CD14-positive monocyte (primary cell): ENCODE data around the gene PUDP. TPM values are rescaled to one million over a fixed set of nuclear protein-coding genes. Genes with fewer than 3 reads are reported as not detected.

Source experiments
- DNase-seq, 3 donors: peaks; one replicate each; pipeline ENCODE4 v3.0.0-alpha.2; 2011 to 2022
- H2AFZ ChIP-seq: 2 replicates; pipeline ENCODE4 v1.6.0; 2012; ENCODE audit warnings: mild to moderate bottlenecking, low read depth, low read length, inconsistent platforms; ENCODE audit not compliant: insufficient read depth, poor library complexity, severe bottlenecking
- H3K27ac ChIP-seq, 2 donors: 1 replicate in 1 of 2; 2 replicates in 1 of 2; pipeline ENCODE4 v1.5.1; 2012 to 2013; ENCODE audit warnings: low read length in 2 of 2, control low read depth in 1 of 2, inconsistent platforms in 1 of 2, low read depth in 1 of 2, mild to moderate bottlenecking in 1 of 2
- H3K27me3 ChIP-seq, 2 donors: one replicate each; pipeline versions ENCODE4 v1.6.0 to v1.6.1; 2011 to 2013; ENCODE audit warnings: low read length in 2 of 2; ENCODE audit not compliant: control insufficient read depth in 2 of 2, insufficient read depth in 2 of 2
- H3K36me3 ChIP-seq, 2 donors: replicated peaks in 1 of 2; 1 replicate in 1 of 2; 2 replicates in 1 of 2; pipeline versions ENCODE4 v1.5.1 to v1.6.1; 2012 to 2013; ENCODE audit warnings: low read length in 2 of 2, control low read depth in 1 of 2, inconsistent platforms in 1 of 2, mild to moderate bottlenecking in 1 of 2; ENCODE audit not compliant: insufficient read depth in 2 of 2, control insufficient read depth in 1 of 2
- H3K4me1 ChIP-seq, 2 donors: 1 replicate in 1 of 2; 2 replicates in 1 of 2; pipeline versions ENCODE4 v1.5.1 to v1.6.1; 2012 to 2013; ENCODE audit warnings: low read length in 2 of 2, control low read depth in 1 of 2, inconsistent platforms in 1 of 2, mild to moderate bottlenecking in 1 of 2, moderate library complexity in 1 of 2; ENCODE audit not compliant: insufficient read depth in 2 of 2, control insufficient read depth in 1 of 2
- H3K4me2 ChIP-seq: replicated peaks from 2 replicates; pipeline ENCODE3; 2012; ENCODE audit warnings: low read length, moderate library complexity, mild to moderate bottlenecking; ENCODE audit not compliant: poor library complexity, severe bottlenecking; ENCODE audit errors: extremely low read depth
- H3K4me3 ChIP-seq, 3 experiments: fragments of 200-600 bp in 1 of 3; sonication (generic) in 1 of 3; replicated peaks in 1 of 3; 1 replicate in 2 of 3; 2 replicates in 1 of 3; pipeline ENCODE4 v1.5.1; 2011 to 2013; ENCODE audit warnings: low read length in 3 of 3, mild to moderate bottlenecking in 3 of 3, control low read depth in 2 of 3, low read depth in 2 of 3, inconsistent platforms in 1 of 3, moderate library complexity in 1 of 3
- H3K79me2 ChIP-seq: 2 replicates; pipeline ENCODE4 v1.6.0; 2012; ENCODE audit warnings: mild to moderate bottlenecking, control low read depth, inconsistent platforms, low read length, moderate library complexity; ENCODE audit not compliant: insufficient read depth
- H3K9ac ChIP-seq: 2 replicates; pipeline ENCODE4 v1.6.0; 2017; ENCODE audit warnings: low read length, mild to moderate bottlenecking; ENCODE audit not compliant: insufficient read depth, poor library complexity, severe bottlenecking
- H3K9me3 ChIP-seq, 2 donors: replicated peaks in 1 of 2; 1 replicate in 1 of 2; 2 replicates in 1 of 2; pipeline versions ENCODE4 v1.5.1 to v1.6.1; 2012 to 2013; ENCODE audit warnings: low read length in 2 of 2, control low read depth in 1 of 2; ENCODE audit not compliant: control insufficient read depth in 1 of 2, insufficient read depth in 1 of 2
- H4K20me1 ChIP-seq: 2 replicates; pipeline ENCODE4 v1.6.0; 2012; ENCODE audit warnings: mild to moderate bottlenecking, low read length, control low read depth, moderate library complexity; ENCODE audit not compliant: insufficient read depth
- H3K27ac Mint-ChIP-seq, 7 donors: one replicate each; pipeline ENCODE4 v1.8.0; 2020; ENCODE audit warnings: mild to moderate bottlenecking in 7 of 7, mixed read lengths in 7 of 7, moderate library complexity in 6 of 7, inconsistent platforms in 2 of 7
- H3K27me3 Mint-ChIP-seq, 3 donors: one replicate each; pipeline ENCODE4 v1.8.0; 2021 to 2022; ENCODE audit warnings: low read depth in 3 of 3, mild to moderate bottlenecking in 3 of 3, mixed read lengths in 3 of 3, moderate library complexity in 3 of 3, inconsistent platforms in 1 of 3
- H3K36me3 Mint-ChIP-seq, 2 donors: one replicate each; pipeline ENCODE4 v1.8.0; 2020; ENCODE audit warnings: mixed read lengths in 2 of 2, inconsistent platforms in 1 of 2, mild to moderate bottlenecking in 1 of 2
- H3K4me1 Mint-ChIP-seq: one replicate; pipeline ENCODE4 v1.8.0; 2020; ENCODE audit warnings: mild to moderate bottlenecking, mixed read lengths
- H3K4me3 Mint-ChIP-seq, 2 donors: one replicate each; pipeline ENCODE4 v1.8.0; 2020; ENCODE audit warnings: mild to moderate bottlenecking in 2 of 2, mixed read lengths in 2 of 2, moderate library complexity in 1 of 2
- H3K9me3 Mint-ChIP-seq, 7 donors: one replicate each; pipeline ENCODE4 v1.8.0; 2020 to 2022; ENCODE audit warnings: mixed read lengths in 7 of 7, mild to moderate bottlenecking in 6 of 7, moderate library complexity in 6 of 7, inconsistent platforms in 2 of 7
- WGBS: methylation state at CpG from one replicate; pipeline ENCODE4 v1.1.5; 2013; ENCODE audit warnings: missing lambda C conversion rate; ENCODE audit not compliant: insufficient coverage; 5-methylcytosine and 5-hydroxymethylcytosine counted together
- intact Hi-C, 2 donors: fragments of 100-400 bp; cut with micrococcal nuclease; formaldehyde crosslinking; loops; one replicate each; pipeline versions ENCODE4 v1.15.0 to v1.15.1; 2023
- polyA plus RNA-seq, 3 donors: library from polyadenylated mRNA; depleted of rRNA in 1 of 3; unstranded in 2 of 3; stranded (reverse) in 1 of 3; fragments of 300-500 nt in 2 of 3; fragments of >200 nt in 1 of 3; fragmentation: Illumina TruSeq in 2 of 3; gene quantifications; 1 replicate in 2 of 3; 2 replicates in 1 of 3; pipeline ENCODE4 v1.2.3, GENCODE V29; 2012 to 2021
- TF ChIP-seq, protein P1 (sequence below): fragments of 200-600 bp; IDR thresholded peaks from one replicate; pipeline ENCODE4 v1.8.0; 2022; ENCODE audit warnings: antibody characterized with exemption, mild to moderate bottlenecking

PUDP gene
- polyA plus RNA-seq, 3 donors = 21.4 to 49.5 (median 45.4) TPM

DNA sequence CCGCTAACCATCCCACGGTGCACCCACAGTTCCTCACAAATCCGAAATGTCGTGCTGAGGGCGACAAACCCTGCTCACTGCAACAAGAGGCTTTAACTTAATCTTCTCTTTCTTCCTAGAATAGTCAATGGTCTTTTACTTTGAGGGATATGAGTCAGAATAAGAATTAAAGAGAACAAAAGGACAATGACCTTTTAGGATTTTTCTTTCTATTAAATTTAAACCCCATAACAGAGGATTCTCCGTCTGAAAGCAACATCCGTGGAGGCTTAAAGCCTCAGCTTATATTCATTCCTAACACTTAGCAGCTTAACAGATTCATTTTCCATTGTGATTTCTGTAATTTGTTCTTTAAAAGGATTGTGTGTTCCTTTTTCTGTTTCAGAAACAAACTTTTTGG lies 44.9 kb upstream of the PUDP start:
- intact Hi-C loops = no loop called here
- TF ChIP-seq, protein P1, sequence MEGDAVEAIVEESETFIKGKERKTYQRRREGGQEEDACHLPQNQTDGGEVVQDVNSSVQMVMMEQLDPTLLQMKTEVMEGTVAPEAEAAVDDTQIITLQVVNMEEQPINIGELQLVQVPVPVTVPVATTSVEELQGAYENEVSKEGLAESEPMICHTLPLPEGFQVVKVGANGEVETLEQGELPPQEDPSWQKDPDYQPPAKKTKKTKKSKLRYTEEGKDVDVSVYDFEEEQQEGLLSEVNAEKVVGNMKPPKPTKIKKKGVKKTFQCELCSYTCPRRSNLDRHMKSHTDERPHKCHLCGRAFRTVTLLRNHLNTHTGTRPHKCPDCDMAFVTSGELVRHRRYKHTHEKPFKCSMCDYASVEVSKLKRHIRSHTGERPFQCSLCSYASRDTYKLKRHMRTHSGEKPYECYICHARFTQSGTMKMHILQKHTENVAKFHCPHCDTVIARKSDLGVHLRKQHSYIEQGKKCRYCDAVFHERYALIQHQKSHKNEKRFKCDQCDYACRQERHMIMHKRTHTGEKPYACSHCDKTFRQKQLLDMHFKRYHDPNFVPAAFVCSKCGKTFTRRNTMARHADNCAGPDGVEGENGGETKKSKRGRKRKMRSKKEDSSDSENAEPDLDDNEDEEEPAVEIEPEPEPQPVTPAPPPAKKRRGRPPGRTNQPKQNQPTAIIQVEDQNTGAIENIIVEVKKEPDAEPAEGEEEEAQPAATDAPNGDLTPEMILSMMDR = no peak

DNA sequence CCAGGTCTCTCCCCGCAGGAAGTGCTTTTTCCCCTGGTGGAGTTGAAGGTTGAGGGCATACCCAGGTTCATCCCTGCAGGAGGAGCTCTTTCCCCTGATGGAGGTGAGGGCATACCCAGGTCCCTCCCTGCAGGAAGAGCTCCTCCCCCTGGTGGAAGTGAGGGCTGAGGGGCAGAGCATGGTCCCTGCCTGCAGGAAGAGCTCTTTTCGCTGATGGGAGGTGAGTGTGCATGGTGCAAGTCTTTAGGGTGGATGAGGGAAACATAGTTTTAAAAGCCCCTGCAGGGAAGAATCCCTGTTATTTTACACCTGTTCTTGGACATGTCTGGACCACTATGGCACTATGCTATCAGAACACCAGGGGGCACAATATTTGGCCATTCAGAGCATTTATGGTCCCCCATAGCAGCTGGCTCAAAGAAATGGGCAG lies 43.7 kb upstream of the PUDP start:
- H3K27ac ChIP-seq = no peak overlapping the region
- H3K36me3 ChIP-seq = no peaks in the 10 kb centered on the region
- H3K4me1 ChIP-seq = no peaks in the 10 kb centered on the region
- Mint-ChIP-seq H3K9me3 (peaks cover 0 to 3% (median 0%) of the 10 kb centered on the region in 7 donors), H3K36me3 (peaks cover 4 to 6% of the 10 kb centered on the region in 2 donors), H3K27me3 (peaks cover 0 to 3% (median under 1%) of the 10 kb centered on the region in 3 donors), H3K27ac (peak overlapping the region in 1 of 7 donors; percentile 6), H3K4me1 (no peaks in the 10 kb centered on the region), H3K4me3 (no peak overlapping the region)
- no peaks in the 10 kb centered on the region for H3K79me2 ChIP-seq
- WGBS = no CpG with 5 or more reads among the region's 2 CpGs
- no peak for DNase-seq
- H3K4me2 ChIP-seq = no peak overlapping the region
- H3K9me3 ChIP-seq = no peaks in the 10 kb centered on the region
- no peak overlapping the region for H3K9ac ChIP-seq
- TF ChIP-seq, protein P1 = no peak
- no peak overlapping the region for H2AFZ ChIP-seq
- intact Hi-C loops = no loop called here
- H3K4me3 ChIP-seq = no peak overlapping the region
- no peaks in the 10 kb centered on the region for H3K27me3 ChIP-seq
- H4K20me1 ChIP-seq = no peaks in the 10 kb centered on the region

More for the DNA sequence above, 44.9 kb upstream of the PUDP start:
- no CpG with 5 or more reads among the region's 7 CpGs for WGBS
- H3K4me1 Mint-ChIP-seq = no peaks in the 10 kb centered on the region
- no peaks in the 10 kb centered on the region for H3K79me2 ChIP-seq
- no peaks in the 10 kb centered on the region for H4K20me1 ChIP-seq
- H3K9ac ChIP-seq = no peak overlapping the region
- no peak overlapping the region for H2AFZ ChIP-seq
- no peaks in the 10 kb centered on the region for H3K27me3 Mint-ChIP-seq
- no peak overlapping the region for H3K4me3 Mint-ChIP-seq
- H3K36me3 Mint-ChIP-seq = peaks cover 4 to 10% of the 10 kb centered on the region in 2 donors
- H3K4me1 ChIP-seq = no peaks in the 10 kb centered on the region
- H3K4me3 ChIP-seq = no peak overlapping the region
- no peak for DNase-seq
- H3K9me3 ChIP-seq = no peaks in the 10 kb centered on the region
- H3K4me2 ChIP-seq = no peak overlapping the region
- H3K36me3 ChIP-seq = no peaks in the 10 kb centered on the region
- H3K27ac Mint-ChIP-seq = no peak overlapping the region
- peaks cover 0 to 4% (median 0%) of the 10 kb centered on the region in 7 donors for H3K9me3 Mint-ChIP-seq
- H3K27ac ChIP-seq = no peak overlapping the region
- no peaks in the 10 kb centered on the region for H3K27me3 ChIP-seq
